ENCODE measurements around the gene CLEC4C. TPM values are rescaled to one million over a fixed set of nuclear protein-coding genes. Genes with fewer than 3 reads are reported as not detected.
"Not testable (repeated sequence)": the region's sequence is repeated elsewhere in the genome, so short reads cannot be mapped to it uniquely, and the experiment has no call there.

Gene CLEC4C, protein sequence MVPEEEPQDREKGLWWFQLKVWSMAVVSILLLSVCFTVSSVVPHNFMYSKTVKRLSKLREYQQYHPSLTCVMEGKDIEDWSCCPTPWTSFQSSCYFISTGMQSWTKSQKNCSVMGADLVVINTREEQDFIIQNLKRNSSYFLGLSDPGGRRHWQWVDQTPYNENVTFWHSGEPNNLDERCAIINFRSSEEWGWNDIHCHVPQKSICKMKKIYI
- total RNA-seq (2014; rRNA removed; shearing (Covaris generic)), result not detected in 2 replicates

DNA sequence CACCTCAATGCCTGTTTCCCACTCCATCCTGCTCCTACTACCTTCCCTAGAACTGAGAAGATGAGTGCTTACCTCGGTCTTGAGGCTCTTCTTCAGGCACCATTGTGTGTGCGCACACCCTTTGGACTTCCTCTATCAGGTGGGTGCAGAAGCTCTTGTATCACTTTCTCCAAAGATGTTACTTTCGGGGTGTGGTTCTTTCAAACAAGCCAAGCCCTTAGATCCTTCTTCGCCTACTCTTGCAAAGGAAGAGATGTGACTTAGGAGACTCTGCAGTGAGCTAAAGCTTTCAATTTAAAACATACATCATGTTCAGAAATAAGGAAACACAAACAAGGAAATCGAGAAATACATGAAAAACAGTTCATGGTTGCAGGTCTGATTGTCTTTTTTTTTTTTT, at the start of gene CLEC4C:
Gene CLEC4C (minus strand): TSS at position 130 of the 400 bp plus-strand sequence. CDS start 27 bp downstream, at position 103.
- no peak for DNase-seq (ENCODE audit: low spot score)

DNA sequence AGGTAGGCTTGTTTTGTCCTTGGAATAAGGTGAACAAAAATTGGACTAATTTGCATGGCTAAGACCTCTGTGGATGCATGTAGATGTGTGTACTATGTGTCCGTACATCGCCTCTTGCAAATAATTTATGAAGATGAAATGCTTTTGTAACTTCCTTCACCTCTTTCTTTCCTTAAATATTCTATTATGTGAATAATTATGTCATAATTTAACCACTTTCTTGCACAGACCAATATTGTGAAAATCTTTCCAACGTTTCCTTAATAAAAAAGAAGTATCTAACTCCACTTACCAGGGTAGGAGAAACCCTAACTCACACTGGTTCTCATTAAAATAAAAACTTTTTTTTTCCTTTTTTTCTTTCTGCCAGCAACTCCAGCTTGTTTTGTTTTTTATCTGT, 46.0 kb upstream of the CLEC4C start:
- no peak for DNase-seq (ENCODE audit: low spot score)

DNA sequence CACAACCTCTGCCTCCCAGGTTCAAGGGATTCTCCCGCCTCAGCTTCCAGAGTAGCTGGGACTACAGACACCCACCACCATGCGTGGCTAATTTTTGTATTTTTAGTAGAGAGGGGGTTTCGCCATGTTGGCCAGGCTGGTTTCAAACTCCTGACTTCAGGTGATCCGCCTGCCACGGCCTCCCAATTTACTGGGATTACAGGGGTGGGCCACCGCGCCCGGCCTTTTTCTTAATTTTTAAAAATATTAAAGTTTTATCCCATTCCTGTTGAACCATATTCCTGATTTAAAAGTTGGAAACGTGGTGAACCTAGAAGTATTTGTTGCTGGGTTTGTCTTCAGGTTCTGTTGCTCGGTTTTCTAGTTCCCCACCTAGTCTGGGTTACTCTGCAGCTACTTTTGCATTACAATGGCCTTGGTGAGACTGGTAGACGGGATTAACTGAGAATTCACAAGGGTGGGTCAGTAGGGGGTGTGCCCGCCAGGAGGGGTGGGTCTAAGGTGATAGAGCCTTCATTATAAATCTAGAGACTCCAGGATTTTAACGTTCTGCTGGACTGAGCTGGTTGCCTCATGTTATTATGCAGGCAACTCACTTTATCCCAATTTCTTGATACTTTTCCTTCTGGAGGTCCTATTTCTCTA, 41.8 kb upstream of the CLEC4C start, which contains the start of gene NANOG:
Gene NANOG (plus strand): TSS at position 519 of the 645 bp plus-strand sequence. CDS start 213 bp downstream, outside the sequence.
- DNase-seq (ENCODE audit: low spot score), result not testable (repeated sequence)

DNA sequence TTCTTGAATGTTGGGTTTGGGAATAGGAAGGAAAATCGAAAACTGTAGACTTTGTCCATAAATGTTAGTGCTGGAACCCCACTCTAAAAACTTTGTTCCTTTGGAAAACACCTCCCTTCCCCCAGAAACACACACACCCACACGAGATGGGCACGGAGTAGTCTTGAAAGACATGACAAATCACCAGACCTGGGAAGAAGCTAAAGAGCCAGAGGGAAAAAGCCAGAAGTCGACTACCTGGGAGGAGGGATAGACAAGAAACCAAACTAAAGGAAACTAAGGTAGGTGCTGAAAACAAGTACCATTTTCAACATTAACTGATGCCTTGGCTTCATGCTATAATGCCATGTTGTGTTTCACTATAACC, 41.1 kb upstream of the CLEC4C start:
- DNase-seq (ENCODE audit: low spot score), result no peak

DNA sequence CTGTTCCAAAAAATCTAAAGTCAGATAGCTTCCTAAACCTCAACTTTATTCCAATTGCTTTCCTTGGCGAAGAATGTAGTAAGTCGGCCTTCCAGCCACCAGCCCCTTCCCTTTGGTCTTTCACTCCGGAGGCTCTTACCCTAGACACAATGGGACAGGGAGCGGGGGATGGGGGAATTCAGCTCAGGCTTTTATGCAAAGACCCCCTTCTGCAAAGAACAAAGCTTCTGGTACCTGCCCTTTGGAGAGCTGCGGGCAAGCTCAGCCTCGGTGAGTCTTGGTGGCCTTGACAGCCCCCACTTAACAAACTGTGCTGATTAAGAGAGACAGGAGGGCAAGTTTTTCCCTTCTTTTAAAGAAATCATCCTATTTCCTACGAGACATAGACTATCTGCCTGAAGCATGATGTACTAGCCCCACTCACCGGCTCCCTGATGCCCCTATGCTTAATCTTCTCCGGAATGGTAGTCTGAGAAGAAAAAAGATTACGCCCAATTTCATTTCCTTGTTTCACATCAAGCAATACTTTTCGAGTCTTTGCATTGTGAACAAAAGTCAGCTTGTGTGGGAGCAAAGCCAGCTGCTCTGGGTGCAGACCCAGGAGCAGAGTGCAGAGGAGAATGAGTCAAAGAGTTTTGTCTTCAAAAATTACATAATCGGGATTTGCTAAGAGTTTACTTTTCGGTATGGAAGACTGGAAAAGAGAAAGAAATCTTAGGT, 40.6 kb upstream of the CLEC4C start:
- DNase-seq (ENCODE audit: low spot score), result no peak

DNA sequence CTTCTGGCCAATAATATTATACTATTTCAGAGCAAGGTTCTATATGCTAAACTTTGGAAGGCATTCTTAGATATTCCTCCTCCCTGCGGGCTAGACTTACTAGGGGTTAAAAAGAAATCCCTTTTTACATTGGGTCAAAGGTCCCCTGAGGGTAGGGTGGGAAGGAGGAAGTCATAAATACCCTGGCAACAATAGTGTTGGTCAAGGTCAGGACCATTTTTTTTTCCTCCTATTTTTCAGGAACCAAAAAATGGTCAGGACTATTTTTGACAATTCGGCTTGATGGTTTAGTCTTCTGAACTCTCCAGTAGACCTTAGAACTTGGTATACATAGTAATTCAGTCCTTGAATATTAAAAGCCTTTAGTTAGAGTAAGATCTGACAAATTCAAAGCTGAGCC, 37.5 kb upstream of the CLEC4C start:
- DNase-seq (ENCODE audit: low spot score), result no peak

DNA sequence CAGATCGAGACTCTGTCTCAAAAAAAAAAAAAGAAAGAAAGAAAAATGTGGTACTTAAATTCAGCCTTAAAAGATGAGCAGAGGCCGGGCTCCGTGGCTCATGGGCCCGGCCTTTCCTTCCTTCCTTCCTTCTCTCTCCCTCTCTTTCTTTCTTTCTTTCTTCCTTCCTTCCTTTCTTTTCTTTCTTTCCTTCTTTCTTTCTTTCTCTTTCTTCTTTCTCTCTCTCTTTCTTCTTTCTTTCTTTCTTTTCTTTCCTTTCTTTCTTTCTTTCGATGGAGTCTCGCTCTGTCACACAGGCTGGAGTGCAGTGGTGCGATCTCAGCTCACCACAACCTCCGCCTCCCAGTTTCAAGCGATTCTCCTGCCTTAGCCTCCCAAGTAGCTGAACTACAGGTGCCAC, 36.3 kb upstream of the CLEC4C start:
- not testable (repeated sequence) for DNase-seq (ENCODE audit: low spot score)

DNA sequence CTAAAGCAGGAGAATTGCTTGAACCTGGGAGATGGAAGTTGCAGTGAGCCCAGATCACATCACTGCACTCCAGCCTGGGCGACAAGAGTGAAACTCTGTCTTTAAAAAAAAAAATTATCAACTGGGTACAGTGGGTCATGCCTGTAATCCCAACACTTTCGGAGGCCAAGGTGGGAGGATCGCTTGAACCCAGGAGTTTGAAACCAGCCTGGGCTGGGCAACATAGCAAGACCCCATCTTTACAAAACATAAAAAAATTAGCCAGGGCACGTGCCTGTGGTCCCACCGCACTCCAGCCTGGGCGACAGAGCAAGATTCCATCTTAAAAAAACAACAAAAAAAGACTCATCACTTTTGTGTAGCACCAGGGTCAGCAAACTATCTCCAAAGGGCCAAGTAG, 34.9 kb upstream of the CLEC4C start:
- no peak for DNase-seq (ENCODE audit: low spot score)

DNA sequence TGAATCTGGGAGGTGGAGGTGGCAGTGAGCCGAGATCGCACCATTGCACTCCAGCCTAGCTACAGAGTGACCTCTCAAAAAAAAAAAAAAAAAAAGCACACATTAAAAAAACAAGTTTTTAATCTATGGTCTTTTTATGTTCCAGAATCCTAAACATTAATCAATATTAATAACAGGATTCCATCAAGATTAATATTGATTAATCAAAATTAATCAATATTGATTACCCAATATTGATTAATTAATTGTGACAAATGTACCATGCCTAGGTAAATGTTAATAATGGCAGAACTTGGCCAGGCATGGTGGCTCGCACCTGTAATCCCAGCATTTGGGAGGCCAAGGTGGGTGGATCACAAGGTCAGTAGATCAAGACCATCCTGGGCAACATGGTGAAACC, 34.1 kb upstream of the CLEC4C start:
- no peak for DNase-seq (ENCODE audit: low spot score)

DNA sequence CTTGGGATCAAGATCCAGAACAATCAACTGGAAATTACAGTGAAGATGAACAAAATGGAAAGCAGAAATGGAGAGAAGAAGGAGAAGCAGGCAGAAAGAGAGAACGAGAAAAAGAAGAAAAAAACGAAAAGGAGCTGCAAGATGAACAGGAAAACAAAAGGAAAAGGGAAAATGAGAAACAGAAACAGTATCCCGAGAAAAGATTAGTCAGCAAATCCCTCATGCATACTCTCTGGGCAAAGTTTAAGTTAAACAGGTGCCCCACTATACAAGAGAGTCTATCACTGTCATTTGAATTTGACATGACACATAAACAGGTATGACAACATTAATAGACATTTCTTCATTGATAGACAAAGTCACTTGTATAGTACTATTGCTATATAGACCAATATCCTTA, 22.8 kb upstream of the CLEC4C start:
- DNase-seq (ENCODE audit: low spot score), result no peak

DNA sequence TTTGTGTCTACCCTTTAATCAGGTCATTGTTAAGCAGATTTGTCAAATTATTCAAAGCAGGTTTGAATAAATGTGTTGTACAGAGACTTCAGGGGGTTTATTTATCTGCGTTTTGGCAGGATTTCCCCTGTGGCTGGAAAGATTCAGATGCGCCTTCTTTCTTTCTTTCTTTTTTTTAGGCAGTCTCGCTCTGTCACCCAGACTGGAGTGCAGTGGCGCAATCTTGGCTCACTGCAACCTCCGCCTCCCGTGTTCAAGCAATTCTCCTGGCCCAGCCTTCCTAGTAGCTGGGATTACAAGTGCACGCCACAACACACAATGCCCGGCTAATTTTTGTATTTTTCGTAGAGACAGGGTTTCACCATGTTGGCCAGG, 11.6 kb upstream of the CLEC4C start:
- no peak for DNase-seq (ENCODE audit: low spot score)

DNA sequence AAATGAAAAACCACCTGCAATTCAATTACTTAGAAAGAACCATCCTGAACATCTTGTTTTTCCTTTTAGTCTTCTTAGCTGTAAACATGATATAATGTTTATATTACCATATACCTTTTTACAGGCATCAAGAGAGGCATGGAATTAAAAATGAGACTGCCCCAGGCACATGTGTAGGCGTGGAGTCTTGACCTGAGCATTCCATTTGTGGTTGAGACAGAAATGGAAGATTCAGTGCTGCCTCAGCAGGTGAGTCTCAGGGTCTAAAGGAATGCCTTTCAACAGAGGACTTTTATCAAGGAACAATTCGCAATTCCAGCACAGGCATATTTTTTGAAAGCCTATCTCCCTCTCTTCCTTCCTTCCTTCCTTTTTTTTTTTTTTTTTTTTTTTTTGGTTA, 9.8 kb upstream of the CLEC4C start:
- no peak for DNase-seq (ENCODE audit: low spot score)

DNA sequence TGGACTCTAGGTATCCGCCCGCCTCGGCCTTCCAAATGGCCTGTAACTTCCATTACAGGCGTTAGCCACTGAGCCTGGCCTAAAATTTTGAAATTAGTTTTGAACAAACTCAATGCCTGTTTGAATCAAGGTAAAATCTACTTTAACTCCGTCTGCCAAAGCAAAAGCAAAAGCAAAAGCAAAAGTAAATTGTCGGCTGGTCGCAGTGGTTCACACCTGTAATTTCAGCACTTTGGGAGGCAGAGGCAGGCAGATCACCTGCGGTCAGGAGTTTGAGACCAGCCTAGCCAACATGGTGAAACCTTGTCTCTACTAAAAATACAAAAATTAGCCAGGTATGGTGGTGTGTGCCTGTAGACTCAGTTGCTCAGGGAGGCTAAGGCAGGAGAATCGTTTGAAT, 8.5 kb upstream of the CLEC4C start:
- not testable (repeated sequence) for DNase-seq (ENCODE audit: low spot score)

DNA sequence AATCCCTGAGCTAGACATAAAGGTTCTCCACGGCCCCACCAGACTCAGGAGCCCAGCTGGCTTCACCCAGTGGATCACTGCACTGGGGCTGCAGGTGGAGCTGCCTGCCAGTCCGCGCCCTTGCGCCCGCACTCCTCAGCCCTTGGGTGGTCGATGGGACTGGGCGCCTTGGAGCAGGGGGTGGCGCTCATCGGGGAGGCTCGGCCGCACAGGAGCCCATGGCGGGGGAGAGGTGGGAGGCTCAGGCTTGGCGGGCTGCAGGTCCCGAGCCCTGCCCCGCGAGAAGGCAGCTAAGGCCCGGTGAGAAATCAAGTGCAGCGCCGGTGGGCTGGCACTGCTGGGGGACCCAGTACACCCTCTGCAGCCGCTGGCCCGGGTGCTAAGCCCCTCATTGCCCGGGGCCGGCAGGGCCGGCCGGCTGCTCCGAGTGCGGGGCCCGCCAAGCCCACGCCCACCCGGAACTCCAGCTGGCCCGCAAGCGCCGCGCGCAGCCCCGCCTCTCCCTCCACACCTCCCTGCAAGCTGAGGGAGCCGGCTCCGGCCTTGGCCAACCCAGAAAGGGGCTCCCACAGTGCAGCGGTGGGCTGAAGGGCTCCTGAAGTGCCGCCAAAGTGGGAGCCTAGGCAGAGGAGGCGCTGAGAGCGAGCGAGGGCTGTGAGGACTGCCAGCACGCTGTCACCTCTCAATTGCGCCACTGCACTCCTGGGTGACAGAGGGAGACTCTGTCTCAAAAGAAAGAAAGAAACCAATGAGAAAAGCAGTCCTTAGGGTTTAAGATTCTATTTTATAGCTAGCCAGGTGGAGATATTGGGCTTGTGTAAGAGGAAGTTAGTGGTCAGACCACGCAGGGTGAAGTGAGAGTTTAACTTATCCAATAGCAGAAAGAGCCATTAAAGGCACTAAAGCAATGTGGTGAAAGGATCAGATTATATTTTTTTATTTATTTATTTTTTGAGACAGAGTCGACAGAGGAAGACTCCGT, 5.1 kb upstream of the CLEC4C start:
- not testable (repeated sequence) for DNase-seq (ENCODE audit: low spot score)

DNA sequence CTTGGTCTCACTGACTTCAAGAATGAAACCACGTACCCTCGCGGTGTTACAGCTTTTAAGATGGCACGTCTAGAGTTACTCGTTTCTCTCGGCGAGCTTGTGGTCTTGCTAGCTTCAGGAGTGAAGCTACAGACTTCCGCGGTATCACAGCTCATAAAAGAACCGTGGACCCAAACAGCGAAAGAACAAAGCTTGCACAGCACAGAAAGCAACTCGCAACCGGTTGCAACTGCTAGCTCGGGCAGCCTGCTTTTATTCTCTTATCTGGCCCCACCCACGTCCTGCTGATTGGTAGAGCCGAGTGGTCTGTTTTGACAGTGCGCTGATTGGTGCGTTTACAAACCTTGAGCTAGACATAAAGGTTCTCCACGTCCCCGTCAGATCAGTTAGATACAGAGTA, 4.2 kb upstream of the CLEC4C start:
- DNase-seq (ENCODE audit: low spot score), result no peak

DNA sequence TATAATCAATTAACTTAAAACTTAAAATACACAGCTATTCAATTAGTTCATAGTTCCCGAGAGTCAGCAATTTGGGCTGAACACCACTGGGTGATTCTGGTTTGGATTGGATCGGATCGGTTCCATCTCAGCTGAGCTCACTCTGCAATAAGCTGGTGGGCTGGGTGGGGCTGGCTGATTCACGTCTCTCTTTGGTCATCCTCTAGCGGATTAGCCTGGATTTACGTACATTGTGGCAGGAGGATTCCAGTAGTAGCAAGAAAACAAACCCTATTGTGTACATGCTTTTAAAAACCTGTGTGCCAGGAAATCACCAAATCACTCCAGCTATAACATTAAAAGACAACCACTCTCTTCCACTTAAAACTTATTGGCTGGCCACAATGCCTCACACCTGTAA, 3.2 kb upstream of the CLEC4C start:
- DNase-seq (ENCODE audit: low spot score), result no peak

DNA sequence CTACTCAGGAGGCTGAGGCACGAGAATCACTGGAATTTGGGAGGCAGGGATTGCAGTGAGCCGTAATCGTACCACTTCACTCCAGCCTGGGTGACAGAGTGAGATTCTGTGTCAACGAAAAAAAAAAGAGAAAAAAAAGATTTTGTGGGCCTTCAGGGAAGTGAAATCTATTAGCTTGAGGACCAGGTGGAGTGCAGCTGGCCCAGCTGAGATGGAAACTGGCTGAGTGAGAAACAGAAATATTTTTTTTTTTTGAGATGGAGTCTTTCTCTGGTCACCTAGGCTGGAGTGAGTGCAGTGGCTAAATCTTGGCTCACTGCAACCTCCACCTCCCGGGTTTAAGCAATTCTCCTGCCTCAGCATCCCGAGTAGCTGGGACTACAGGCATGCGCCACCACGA, 2.3 kb upstream of the CLEC4C start:
- no peak for DNase-seq (ENCODE audit: low spot score)

DNA sequence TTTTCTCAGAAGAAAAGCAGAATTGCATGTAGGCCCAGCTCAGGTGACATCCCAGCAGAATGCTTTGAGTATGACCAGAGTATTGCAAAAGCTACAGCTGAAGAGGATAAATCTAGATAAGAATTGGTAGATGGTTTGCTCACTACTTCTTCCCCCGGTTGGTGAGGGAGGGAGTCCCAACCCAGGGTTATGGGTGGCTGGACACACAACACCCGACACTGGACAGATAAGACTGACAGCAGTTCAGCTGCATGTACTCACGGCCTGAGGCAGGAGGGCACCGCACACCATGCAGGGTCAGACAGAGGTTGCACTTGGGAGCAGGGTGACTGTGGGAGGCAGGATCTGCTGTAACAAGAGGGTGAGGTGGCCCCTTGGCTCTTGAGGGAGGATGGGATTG, 1.7 kb upstream of the CLEC4C start:
- DNase-seq (ENCODE audit: low spot score), result no peak

DNA sequence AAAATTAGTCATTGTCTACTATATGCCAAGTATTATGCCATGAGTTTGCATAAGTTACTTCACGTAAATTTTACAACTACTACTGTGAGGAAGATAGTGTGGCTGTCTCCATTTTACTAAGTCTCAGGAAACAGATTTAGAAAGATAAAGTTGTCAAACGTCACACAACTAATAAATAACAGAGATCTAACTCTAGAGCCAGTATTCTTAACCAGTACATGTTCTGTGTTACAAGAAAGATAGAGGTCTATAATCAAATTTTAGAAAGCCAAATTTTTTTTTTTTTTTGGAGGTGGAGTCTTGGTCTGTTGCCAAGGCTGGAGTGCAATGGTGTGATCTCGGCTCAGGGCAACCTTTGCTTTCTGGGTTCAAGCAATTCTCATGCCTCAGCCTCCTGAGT, 14.2 kb downstream of the CLEC4C start:
- no peak for DNase-seq (ENCODE audit: low spot score)

DNA sequence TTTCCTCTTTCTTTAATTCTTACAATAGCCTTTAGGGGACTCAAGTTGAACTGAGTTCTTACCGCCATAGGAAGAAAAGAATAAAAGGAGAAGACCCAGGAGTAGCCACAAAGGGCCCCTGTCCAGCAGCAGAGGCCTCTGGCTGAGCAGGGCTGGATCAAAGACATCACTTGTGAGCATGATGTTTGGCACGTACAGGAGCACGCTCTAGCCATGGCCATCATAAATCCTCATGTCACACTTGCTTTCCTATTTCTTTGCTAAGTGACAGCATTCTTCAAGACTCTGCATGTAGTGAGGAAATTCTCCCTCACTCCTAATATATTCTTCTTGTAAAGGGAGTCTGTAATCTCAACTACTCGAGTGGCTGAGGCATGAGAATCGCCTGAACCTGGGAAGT, 15.7 kb downstream of the CLEC4C start:
- no peak for DNase-seq (ENCODE audit: low spot score)

DNA sequence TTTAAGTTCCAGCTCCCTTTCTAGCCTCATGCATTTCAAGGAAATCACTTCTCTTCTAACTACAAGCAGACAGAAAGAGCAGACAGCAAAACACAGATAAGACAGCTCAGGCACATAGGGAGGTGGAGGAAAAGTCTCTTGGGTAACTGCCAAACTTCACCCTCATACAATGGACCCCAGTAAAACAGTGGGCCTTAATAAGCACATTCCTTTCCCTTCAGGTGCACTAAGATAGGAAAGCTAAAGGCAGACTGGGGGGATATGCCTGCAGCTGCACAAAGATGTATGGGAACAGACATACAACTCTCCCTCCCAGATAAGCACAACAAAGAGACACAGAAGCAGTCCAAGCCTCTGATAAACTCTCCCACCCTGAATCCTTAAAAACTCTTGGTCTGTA, 16.2 kb downstream of the CLEC4C start:
- DNase-seq (ENCODE audit: low spot score), result not testable (repeated sequence)

DNA sequence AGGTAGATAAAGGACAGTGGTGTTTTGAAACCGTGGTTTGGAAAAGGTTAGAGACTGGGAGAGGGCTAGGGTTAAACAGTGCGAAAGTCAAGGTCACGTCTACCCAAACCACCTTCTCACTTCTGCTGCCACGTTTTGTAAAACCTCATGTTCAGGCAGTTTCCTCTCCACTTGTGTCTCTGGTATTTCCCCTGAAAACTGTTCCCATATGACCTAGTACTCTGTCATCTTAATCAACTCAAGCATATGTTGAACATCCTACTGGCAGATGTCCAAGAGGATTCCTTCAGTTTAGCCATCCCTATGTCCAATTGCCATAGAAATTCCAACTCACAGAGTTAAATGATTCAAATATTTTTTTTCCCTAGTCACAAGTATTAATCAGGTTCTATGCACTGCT, 17.4 kb downstream of the CLEC4C start:
- no peak for DNase-seq (ENCODE audit: low spot score)

Data from HT-29 (cell line).